T-cell (primary cell): ENCODE measurements around the gene ZFAND3. TPM values are rescaled to one million over a fixed set of nuclear protein-coding genes. Genes with fewer than 3 reads are reported as not detected.

Experiments
- ATAC-seq, 4 experiments: fragments of 200-7000 bp in 3 of 4; fragments of 150-1000 bp in 1 of 4; cut with Tn5 transposase; replicated peaks in 1 of 4; 1 replicate in 3 of 4; 2 replicates in 1 of 4; pipeline ENCODE4 v1.10.0; 2021; ENCODE audit warnings: moderate library complexity in 3 of 4, mild to moderate bottlenecking in 2 of 4, moderate number of reproducible peaks in 1 of 4
- CTCF ChIA-PET, 2 donors: fragments of 300-600 bp; sonication (Branson Sonifier 250); formaldehyde crosslinking; loops; one replicate each; lab custom pipeline; 2022; ENCODE audit warnings: antibody characterized with exemption in 2 of 2; lab: Charles Lee
- POLR2A ChIA-PET, 2 donors: fragments of 300-600 bp; sonication (Branson Sonifier 250); formaldehyde crosslinking; loops; one replicate each; lab custom pipeline; 2022; ENCODE audit warnings: antibody characterized with exemption in 2 of 2; lab: Charles Lee
- DNase-seq, 35 experiments: peaks; one replicate each; pipeline versions ENCODE4 v3.0.0 to v3.0.0-alpha.2; 2013 to 2023
- H3K27ac ChIP-seq: one replicate; pipeline ENCODE4 v1.5.1; 2013; ENCODE audit warnings: low read length
- H3K27me3 ChIP-seq, 2 experiments: replicated peaks in 1 of 2; 1 replicate in 1 of 2; 2 replicates in 1 of 2; pipeline versions ENCODE4 v1.6.1 to v1.7.0; 2013; ENCODE audit warnings: low read length in 1 of 2, mixed read lengths in 1 of 2; ENCODE audit not compliant: control insufficient read depth in 2 of 2, insufficient read depth in 2 of 2; ENCODE audit errors: extremely low read depth in 1 of 2
- H3K36me3 ChIP-seq, 2 donors: 1 replicate in 1 of 2; 2 replicates in 1 of 2; pipeline versions ENCODE4 v1.6.1 to v1.7.0; 2013; ENCODE audit warnings: low read length in 1 of 2; ENCODE audit not compliant: control insufficient read depth in 2 of 2, insufficient read depth in 1 of 2; ENCODE audit errors: extremely low read depth in 1 of 2
- H3K4me1 ChIP-seq, 2 experiments: 1 replicate in 1 of 2; 2 replicates in 1 of 2; pipeline versions ENCODE4 v1.6.1 to v1.7.0; 2013; ENCODE audit warnings: low read length in 2 of 2, mixed read lengths in 1 of 2; ENCODE audit not compliant: insufficient read depth in 2 of 2, control insufficient read depth in 1 of 2; ENCODE audit errors: extremely low read depth in 1 of 2
- H3K4me3 ChIP-seq, 2 donors: 1 replicate in 1 of 2; 2 replicates in 1 of 2; pipeline versions ENCODE4 v1.5.1 to v1.7.0; 2013; ENCODE audit warnings: mild to moderate bottlenecking in 2 of 2, low read length in 1 of 2, moderate library complexity in 1 of 2; ENCODE audit not compliant: control insufficient read depth in 1 of 2; ENCODE audit errors: extremely low read depth in 1 of 2
- H3K9me3 ChIP-seq: 2 replicates; pipeline ENCODE4 v1.7.0; 2013
- H3K27ac Mint-ChIP-seq, 2 donors: one replicate each; pipeline ENCODE4 v1.8.0; 2020 to 2021; ENCODE audit warnings: mild to moderate bottlenecking in 2 of 2, mixed read lengths in 2 of 2
- H3K27me3 Mint-ChIP-seq, 2 donors: one replicate each; pipeline ENCODE4 v1.8.0; 2021 to 2022; ENCODE audit warnings: mixed read lengths in 2 of 2
- H3K36me3 Mint-ChIP-seq: one replicate; pipeline ENCODE4 v1.8.0; 2021; ENCODE audit warnings: mixed read lengths
- H3K4me1 Mint-ChIP-seq, 3 donors: one replicate each; pipeline ENCODE4 v1.8.0; 2020 to 2022; ENCODE audit warnings: mixed read lengths in 3 of 3, mild to moderate bottlenecking in 1 of 3
- H3K4me3 Mint-ChIP-seq, 3 donors: one replicate each; pipeline ENCODE4 v1.8.0; 2020 to 2022; ENCODE audit warnings: mild to moderate bottlenecking in 3 of 3, mixed read lengths in 3 of 3, moderate library complexity in 3 of 3
- H3K9me3 Mint-ChIP-seq, 3 donors: one replicate each; pipeline ENCODE4 v1.8.0; 2020 to 2022; ENCODE audit warnings: mixed read lengths in 3 of 3
- WGBS: methylation state at CpG from one replicate; pipeline ENCODE4 v1.1.5; 2013; ENCODE audit warnings: missing lambda C conversion rate; ENCODE audit not compliant: insufficient coverage; 5-methylcytosine and 5-hydroxymethylcytosine counted together
- total RNA-seq, 35 experiments: library from RNA in 6 of 35; stranded (reverse) in 6 of 35; fragments of 120-200 nt in 1 of 35; gene quantifications; one replicate each; pipeline versions ENCODE4 v1.2.1 to v1.2.4 and lab custom pipeline; 2013 to 2026

Gene ZFAND3
- total RNA-seq, 5 donors from 2014 or later (not counting 1 experiment from before 2014, with no cell fraction given): 35.6 to 59.3 (median 36.4) TPM

DNA sequence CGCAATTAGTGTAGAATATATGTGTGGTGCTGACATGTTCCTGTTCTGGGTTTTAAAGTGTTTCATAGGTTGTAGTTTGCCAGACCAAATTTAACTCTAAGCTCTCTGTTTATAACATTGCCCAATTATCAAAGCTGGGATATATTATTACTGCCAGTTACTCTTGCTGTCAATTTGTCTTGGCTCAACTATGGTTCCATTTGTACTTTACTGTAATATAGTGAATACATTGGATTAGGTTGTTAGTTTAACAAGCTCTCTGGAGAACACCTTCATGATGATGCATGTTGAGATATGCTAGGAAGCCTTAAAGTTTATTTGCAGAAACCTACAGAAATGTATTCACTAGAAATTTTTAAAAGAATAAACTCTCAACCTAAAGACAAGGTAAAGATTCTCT is 259.6 kb downstream of the ZFAND3 start:
- DNase-seq (no peak), ATAC-seq (no peak)
- Mint-ChIP-seq H3K4me1 (peaks cover 0 to 7% (median 6%) of the 10 kb centered on the region in 3 donors), H3K4me3 (no peak overlapping the region), H3K27me3 (no peaks in the 10 kb centered on the region), H3K36me3 (peaks cover 59% of the 10 kb centered on the region), H3K27ac (no peak overlapping the region), H3K9me3 (no peaks in the 10 kb centered on the region)
- Histone ChIP-seq H3K36me3 (peaks cover 0 to 14% of the 10 kb centered on the region in 2 donors), H3K4me3 (no peak overlapping the region), H3K27ac (no peak overlapping the region), H3K4me1 (no peaks in the 10 kb centered on the region), H3K9me3 (no peaks in the 10 kb centered on the region), H3K27me3 (no peaks in the 10 kb centered on the region)
- ChIA-PET CTCF (interaction anchor here in 1 of 2 donors (0.8 kb wide), 1 partner anchor 10 kb away, joined by 3 read pairs; no protein-coding TSS in a partner anchor), POLR2A (no interaction called here)
- WGBS: no CpG with 5 or more reads among the region's 1 CpG

DNA sequence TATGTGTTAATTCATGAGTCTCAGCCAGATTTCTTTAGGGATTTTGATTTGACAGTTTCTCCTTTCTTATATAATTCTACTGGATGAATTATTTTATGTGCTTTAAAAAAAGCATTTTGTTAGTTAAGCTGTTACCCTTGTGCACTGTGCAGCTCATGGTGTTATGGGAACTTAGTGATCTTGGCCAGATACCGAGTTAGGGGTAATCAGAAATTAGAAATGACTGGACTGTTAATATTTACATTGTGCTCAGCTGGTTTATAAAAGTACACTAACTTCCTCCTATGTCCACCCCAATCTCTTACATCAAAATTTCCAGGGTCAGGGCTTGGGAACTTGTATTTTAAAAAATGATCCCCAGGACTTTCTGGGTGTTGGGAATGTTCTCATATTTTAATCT is 260.0 kb downstream of the ZFAND3 start:
- H3K36me3 Mint-ChIP-seq: peaks cover 61% of the 10 kb centered on the region
- ChIA-PET CTCF (interaction anchor here in 1 of 2 donors (0.8 kb wide), 1 partner anchor 11 kb away, joined by 3 read pairs; no protein-coding TSS in a partner anchor), POLR2A (no interaction called here)
- Histone ChIP-seq H3K9me3 (no peaks in the 10 kb centered on the region), H3K36me3 (peaks cover 0 to 14% of the 10 kb centered on the region in 2 donors), H3K4me3 (no peak overlapping the region), H3K27ac (no peak overlapping the region), H3K4me1 (no peaks in the 10 kb centered on the region), H3K27me3 (no peaks in the 10 kb centered on the region)
- H3K27ac Mint-ChIP-seq: no peak overlapping the region
- WGBS: no CpG with 5 or more reads among the region's 1 CpG
- no peaks in the 10 kb centered on the region for H3K9me3 Mint-ChIP-seq
- no peaks in the 10 kb centered on the region for H3K27me3 Mint-ChIP-seq
- ATAC-seq (no peak), DNase-seq (no peak)
- H3K4me1 Mint-ChIP-seq: peaks cover 0 to 7% (median 6%) of the 10 kb centered on the region in 3 donors
- H3K4me3 Mint-ChIP-seq: no peak overlapping the region

DNA sequence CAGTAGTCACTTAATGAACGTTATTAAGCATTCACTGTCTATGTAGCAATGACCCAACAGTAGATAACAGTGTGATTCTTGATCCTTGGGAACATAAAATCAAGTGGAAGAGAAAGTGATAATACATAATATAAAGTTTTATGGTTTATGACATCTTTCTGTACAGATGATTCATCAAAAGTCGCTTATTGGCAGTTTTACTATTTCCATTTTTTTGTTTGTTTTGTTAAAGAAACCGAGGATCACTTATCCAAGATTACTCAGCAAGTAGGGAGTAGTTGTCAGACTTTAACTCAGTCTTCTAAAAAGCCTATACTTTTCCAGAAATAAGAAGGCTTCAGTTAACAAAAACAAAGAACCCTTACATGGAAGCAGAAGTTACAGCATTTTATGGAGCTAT is 260.8 kb downstream of the ZFAND3 start:
- H3K36me3 Mint-ChIP-seq: peaks cover 61% of the 10 kb centered on the region
- no peaks in the 10 kb centered on the region for H3K9me3 Mint-ChIP-seq
- no peak overlapping the region for H3K4me3 ChIP-seq
- no peak overlapping the region for H3K4me3 Mint-ChIP-seq
- H3K36me3 ChIP-seq: peaks cover 0 to 14% of the 10 kb centered on the region in 2 donors
- H3K4me1 ChIP-seq: no peaks in the 10 kb centered on the region
- CTCF ChIA-PET: no interaction called here
- no peak overlapping the region for H3K27ac Mint-ChIP-seq
- no peaks in the 10 kb centered on the region for H3K27me3 ChIP-seq
- POLR2A ChIA-PET: no interaction called here
- H3K4me1 Mint-ChIP-seq: peaks cover 0 to 6% (median 3%) of the 10 kb centered on the region in 3 donors
- H3K27ac ChIP-seq: no peak overlapping the region
- WGBS: no CpG with 5 or more reads among the region's 3 CpGs
- H3K9me3 ChIP-seq: no peaks in the 10 kb centered on the region
- H3K27me3 Mint-ChIP-seq: no peaks in the 10 kb centered on the region
- no peak for DNase-seq
- no peak for ATAC-seq

DNA sequence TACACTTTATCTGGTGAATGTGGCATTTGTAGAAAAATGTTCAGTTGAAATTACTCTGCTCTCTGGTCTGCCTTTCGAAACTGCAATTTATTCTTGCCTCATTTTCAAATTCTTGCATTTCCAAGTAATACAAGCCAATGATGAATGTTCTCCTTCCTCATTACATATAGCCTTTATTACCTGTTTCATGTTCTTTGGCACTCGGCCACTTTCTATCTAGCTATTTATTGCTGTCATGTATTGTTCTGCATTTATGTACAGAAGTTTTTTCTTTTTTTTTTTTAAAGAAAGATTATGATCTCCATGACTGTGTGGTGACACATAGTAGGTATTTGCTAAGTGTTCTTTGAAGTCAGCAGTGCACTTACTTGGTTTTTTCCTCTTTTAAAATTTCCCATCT is 261.4 kb downstream of the ZFAND3 start:
- Mint-ChIP-seq H3K27me3 (no peaks in the 10 kb centered on the region), H3K27ac (no peak overlapping the region), H3K36me3 (peaks cover 65% of the 10 kb centered on the region), H3K4me1 (peaks cover 0 to 6% (median 5%) of the 10 kb centered on the region in 3 donors), H3K4me3 (no peak overlapping the region), H3K9me3 (no peaks in the 10 kb centered on the region)
- no peaks in the 10 kb centered on the region for H3K27me3 ChIP-seq
- WGBS: no CpG with 5 or more reads among the region's 2 CpGs
- peaks cover 0 to 14% of the 10 kb centered on the region in 2 donors for H3K36me3 ChIP-seq
- POLR2A ChIA-PET: no interaction called here
- H3K9me3 ChIP-seq: no peaks in the 10 kb centered on the region
- H3K4me3 ChIP-seq: no peak overlapping the region
- ATAC-seq (no peak), DNase-seq (no peak)
- CTCF ChIA-PET: interaction anchor here in 1 of 2 donors (1.1 kb wide), 1 partner anchor 10 kb away, joined by 3 read pairs; no protein-coding TSS in a partner anchor
- H3K4me1 ChIP-seq: no peaks in the 10 kb centered on the region
- no peak overlapping the region for H3K27ac ChIP-seq

DNA sequence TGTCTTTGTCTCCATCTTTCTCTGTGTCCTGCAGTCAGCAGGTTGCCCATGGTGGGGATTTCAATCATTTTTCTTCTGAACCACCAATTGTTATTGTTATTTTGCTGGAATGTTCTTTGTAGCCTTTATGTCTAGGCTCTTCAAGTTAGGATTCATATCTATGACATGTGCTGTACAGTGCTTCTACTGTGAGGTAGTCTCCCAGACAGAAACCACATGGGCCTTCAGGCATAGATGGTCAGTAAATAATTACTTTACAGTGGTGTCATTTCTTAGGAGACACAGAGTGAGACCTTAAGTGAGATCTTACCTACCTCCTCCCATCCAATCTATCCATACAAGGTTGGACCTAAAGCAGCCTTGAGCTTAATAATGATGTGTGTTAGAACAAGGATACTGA is 265.5 kb downstream of the ZFAND3 start:
- Mint-ChIP-seq H3K4me1 (peaks cover 5 to 16% (median 7%) of the 10 kb centered on the region in 3 donors), H3K27ac (no peak overlapping the region), H3K9me3 (no peaks in the 10 kb centered on the region), H3K4me3 (no peak overlapping the region), H3K27me3 (no peaks in the 10 kb centered on the region), H3K36me3 (peaks cover 67% of the 10 kb centered on the region)
- Histone ChIP-seq H3K9me3 (no peaks in the 10 kb centered on the region), H3K27me3 (no peaks in the 10 kb centered on the region), H3K4me3 (no peak overlapping the region), H3K4me1 (no peaks in the 10 kb centered on the region), H3K27ac (no peak overlapping the region), H3K36me3 (peaks cover 0 to 19% of the 10 kb centered on the region in 2 donors)
- ChIA-PET POLR2A (no interaction called here), CTCF (no interaction called here)
- ATAC-seq (no peak), DNase-seq (no peak)

DNA sequence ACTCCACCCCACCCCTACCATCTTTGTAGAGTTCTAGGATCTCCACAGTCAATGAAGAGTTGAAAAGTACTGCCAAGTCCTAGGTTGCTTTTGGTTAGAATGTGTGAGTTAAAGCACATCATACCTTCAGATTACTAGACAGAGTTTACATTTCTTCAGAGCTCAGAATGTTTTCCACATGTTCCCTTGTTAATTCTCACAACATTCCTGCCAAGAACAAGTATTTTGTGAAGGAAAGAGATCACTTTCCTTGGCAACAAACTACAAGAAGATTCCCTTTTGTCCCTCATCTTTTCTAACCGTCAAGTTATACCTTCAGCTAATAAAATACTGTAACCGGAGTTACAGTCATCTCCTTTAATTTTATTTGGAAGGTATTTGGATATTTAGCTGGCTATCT is 266.8 kb downstream of the ZFAND3 start:
- no peak overlapping the region for H3K4me3 ChIP-seq
- DNase-seq (no peak), ATAC-seq (no peak)
- Mint-ChIP-seq H3K4me1 (peaks cover 8 to 16% (median 9%) of the 10 kb centered on the region in 3 donors), H3K27ac (no peak overlapping the region), H3K36me3 (peaks cover 63% of the 10 kb centered on the region), H3K27me3 (no peaks in the 10 kb centered on the region), H3K4me3 (no peak overlapping the region), H3K9me3 (no peaks in the 10 kb centered on the region)
- no peaks in the 10 kb centered on the region for H3K9me3 ChIP-seq
- no peaks in the 10 kb centered on the region for H3K4me1 ChIP-seq
- CTCF ChIA-PET: interaction anchor here in 1 of 2 donors (0.6 kb wide), 1 partner anchor 381 kb away, joined by 3 read pairs; no protein-coding TSS in a partner anchor
- whole genome bisulfite sequencing: no CpG with 5 or more reads among the region's 2 CpGs
- no peaks in the 10 kb centered on the region for H3K27me3 ChIP-seq
- POLR2A ChIA-PET: no interaction called here
- peaks cover 0 to 19% of the 10 kb centered on the region in 2 donors for H3K36me3 ChIP-seq
- no peak overlapping the region for H3K27ac ChIP-seq
